Measurements from ENCODE around the gene CYB5RL. TPM values are rescaled to one million over a fixed set of nuclear protein-coding genes. Genes with fewer than 3 reads are reported as not detected.
"Not testable (repeated sequence)": the region's sequence is repeated elsewhere in the genome, so short reads cannot be mapped to it uniquely, and the experiment has no call there.

CYB5RL gene
- total RNA-seq, 1 experiment from 2014 or later, result 6.5 TPM

DNA sequence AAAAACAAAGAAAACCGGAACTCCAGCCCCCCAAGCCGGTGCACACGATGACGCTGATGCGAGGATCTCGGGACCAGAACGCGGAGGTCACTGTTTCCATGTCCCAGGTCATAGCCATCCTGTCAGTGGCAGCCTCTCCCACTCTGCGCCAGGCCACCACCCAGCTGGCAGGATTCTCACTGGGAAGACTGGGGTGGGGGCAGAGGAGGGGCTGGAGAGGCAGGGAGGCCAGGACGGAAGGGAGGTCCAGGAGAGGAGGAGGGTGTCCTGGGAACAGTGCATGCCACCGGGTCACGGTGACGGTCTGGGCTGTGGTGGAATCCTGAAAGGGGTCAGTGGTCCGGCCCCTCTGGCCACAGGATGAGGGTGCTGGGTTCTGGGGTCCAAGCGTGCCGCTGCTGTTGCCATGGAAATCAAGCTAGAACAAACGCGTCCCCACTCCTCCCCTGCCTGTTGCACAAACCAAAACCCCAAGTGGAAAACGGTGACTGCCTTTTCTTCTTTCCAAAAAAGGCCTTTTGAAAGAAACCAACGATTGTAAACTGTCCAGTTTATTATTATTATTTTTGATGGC lies 26.2 kb upstream of the CYB5RL start:
- no peak for DNase-seq (ENCODE audit: low read depth)

DNA sequence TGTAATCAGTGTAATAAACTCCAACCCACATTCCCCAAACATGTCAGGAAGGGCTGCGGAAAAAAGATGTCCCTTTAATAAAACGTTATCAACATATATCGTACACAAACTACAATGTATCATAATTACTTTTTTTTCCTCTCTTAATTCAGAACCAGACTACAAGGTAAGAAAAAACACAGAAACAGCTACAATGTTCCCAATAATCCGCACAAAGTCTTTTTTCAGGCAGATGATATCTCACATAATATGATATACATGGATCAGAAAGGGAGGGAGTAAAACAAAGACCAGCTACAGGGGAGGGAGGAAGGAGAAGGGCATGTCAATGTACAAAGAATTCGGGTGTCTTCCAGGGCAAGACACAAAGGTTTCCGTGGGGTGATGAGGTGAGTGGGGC lies 25.5 kb upstream of the CYB5RL start:
- no peak for DNase-seq (ENCODE audit: low read depth)

DNA sequence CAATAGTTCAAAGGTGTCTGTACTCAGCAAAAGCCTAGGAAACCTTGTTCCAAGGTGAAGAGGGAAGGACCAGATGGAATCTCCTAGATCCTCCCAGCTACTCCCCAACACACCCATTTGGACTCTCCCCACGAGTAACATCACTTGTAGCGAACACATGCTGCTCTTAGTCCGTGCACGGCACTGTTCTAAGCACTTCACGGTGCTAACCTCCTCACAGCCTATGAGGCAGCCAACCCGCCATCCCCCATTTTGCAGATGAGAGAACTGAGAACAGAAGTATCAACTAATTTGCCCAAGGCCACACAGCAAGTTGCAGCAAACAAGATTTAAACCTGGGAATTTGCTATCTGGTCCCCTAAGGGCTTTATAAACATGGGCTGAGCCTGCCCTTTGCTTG lies 24.4 kb upstream of the CYB5RL start:
- DNase-seq (ENCODE audit: low read depth), result no peak

DNA sequence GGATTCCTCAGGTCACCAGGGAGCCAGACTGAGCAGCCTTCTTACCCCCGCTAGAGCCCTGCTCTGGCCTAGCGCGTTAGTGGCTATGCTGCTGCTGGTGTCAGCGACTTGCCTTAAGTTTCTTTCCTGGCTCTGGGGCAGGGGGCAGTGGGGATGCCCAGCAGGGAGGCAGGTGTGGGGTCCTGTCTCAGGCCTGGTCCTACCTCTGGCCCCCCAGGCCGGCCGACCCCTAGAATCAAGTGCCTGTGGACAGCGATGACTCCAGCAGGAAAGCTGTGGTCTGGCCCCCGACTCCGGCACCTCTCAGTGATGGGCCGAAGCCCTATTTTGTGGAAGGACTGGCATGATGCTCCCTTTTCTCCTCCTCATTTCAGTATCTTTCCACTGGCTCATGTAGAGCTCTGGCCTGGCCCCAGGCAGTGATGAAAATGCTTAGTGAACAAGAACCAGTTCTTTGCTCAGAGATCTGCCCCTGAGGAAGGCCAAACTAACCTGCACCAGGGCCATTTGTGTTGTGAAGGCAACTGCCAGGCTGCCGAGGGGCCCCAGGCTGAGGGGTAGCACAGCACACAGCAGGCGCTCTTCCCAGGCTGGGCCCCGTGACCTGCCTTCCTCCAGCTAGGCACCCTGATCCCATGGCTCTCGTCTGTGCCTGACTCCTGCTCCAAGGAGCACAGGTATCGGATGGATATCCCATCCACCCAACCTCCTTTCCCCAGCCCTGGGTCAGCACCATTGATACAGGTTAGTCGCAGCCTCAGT lies 23.8 kb upstream of the CYB5RL start:
- DNase-seq (ENCODE audit: low read depth), result no peak

DNA sequence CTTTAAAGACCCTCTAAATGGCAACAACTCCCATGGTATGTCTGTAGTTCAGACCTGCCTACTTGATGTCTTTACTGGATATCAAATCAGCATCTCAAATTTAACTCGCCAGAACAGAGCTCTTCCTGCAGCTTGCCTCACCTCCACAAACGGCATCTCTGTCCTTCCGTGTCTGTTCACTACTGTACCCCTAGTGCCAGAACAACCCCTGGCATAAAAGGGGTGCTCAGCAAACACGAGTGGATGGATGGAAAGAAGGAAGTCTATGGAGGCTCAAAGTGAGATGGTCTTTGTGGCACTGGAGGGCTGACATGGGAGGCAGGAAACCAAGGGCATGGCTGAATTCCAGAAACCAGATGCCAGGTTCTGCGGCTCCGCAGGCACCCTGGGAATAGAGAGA lies 22.9 kb upstream of the CYB5RL start:
- no peak for DNase-seq (ENCODE audit: low read depth)

DNA sequence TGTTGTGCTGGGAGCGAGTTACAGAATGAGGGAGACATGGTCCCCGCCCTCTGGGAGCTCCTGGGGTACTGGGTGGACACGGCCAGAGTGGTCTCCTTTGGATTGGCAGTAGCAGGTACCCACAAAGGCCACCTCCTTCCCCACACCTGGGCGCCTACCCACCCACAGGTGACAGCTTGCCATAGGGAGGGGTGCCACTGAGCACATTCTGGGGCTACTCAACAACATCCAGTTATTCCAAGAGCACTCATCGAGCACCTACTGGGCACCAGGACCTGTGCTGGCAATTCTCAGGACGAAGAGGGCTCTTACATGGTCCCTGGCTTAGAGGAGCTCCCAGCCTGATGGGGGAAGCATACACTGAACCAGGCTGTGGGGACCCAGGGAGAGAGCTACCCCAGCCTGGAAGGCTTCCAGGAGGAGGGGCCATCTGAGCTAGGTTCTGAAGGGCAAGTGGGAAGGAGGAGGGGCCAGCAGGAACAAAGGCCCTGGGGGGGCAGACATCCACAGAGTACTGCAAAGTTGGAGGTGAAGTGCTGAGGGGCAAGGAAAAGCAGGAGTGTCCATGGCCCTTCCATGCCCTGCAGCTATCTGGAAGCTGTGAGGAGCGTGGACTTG lies 22.1 kb upstream of the CYB5RL start:
- no peak for DNase-seq (ENCODE audit: low read depth)

DNA sequence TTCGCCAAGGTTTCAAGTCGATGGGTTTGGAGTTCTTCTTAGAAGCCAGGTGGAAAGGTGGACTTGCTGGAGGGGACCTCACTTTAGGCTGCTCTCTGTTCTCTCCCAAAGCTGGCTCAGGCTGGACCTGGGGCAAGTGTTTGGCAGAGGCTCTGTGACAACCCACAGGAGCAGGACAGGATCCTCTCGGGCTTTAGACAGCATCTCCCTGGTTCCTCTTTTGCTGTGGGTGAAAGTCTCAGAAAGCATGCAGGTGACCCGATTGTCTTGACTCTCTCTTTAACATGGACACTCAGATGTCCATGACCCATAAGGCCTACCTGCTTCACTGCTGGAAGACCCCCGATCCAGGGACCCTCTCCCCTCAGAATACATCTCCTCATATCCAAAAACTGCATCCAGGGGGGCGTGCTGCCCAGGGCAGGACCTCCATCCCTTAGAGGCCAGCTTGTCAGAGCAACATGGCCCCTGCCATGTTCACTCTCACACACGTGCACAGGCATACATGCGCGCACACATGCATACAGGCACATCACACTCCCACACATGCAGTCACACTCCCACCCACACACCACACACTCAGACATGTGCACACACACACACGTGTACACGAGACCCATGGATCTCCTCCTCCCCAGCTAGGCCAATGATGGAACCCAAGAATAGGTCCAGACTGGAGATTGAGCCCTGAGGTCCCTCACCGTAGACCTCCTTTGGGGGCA lies 21.4 kb upstream of the CYB5RL start:
- no peak for DNase-seq (ENCODE audit: low read depth)

DNA sequence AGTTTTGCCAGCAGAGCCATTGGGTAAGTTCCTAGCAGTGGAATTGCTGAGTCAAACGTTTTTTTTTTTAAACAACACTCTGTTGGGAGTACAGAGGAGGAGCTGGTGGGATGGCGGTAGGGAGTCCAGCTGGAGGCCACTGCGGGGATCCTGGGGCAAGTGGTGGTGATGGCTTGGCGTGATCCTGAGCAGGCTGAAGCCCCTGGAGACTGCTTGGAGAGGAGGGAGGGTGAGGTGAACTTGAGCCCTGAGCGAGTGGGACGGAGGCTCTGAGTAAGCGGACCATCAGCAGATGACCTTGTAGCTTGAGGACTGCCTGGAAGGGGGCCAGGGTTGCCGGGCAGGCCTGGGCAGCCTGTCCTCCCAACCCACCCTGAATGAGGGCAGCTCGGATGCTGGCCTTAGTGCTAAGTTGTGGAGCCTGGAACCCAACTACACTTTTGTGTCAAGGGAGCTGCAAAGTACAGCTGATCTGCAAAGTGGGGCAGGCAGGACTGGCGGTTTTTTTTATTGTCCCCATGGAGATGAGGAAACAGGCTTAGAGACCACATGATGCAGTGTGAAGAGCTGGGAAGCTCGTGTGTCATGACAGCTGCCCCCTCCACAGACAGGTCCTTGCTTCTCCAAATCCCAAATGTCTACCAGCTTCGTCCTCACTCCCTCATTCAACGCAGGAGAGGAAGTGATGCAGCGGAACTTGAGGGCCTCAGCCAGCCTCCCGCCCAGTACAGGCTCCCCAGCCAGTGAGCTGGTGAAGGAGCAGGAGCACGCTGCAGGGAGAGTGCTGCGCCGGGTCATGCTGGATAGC lies 20.4 kb upstream of the CYB5RL start:
- DNase-seq (ENCODE audit: low read depth), result no peak

DNA sequence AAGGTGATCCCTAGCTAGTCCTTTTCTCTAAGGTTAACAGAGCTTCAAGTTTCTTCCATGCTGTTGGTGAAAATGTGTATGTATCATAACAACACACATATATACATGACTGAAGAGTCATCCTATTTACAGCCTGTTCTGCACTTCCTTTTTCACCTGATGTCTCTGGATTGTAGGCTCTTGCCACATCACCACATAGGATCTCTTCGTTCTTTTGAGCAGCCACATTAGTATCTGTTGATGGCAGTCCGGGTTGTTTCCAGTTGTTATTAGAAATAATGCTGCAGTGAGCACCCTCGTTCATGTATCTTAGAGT lies 19.8 kb upstream of the CYB5RL start:
- DNase-seq (ENCODE audit: low read depth), result no peak

DNA sequence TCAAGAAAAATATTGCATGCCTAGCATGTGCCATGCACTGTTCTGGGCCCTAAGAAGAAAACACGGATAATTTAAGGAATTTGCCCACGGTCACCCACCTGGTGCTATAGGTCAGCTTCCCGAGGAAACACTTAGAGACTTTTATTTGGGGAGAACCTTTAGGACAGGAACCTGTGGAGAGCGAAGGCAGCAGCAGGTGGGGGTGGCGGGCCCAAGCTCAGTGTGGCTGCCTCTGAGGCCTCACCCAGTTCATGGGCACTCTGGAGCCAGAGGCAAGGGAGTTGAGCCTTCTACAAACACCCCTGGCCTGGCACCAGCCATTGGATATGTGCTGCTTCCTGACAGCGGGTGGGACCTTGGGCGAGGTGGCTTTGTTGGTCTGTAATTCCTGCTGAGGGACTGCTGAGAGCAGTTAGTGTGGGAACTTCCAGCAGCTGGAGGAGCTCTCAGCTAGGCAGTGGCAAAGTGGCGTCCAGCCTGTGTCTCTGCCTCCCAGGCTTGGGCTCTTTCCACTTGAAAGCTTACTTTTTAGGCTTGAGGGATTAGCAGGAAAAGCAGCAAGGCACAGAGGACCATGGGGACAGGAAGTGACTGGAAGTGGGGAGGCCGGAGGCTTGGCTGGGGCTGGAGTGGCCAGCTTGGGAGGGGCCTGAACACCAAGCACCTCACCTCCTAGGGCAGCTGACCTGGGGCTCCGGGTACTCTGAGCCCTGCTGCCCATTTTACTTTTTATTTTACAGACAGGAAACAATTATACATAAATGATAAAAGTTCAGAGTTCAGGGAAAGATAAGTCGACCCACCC lies 19.3 kb upstream of the CYB5RL start:
- DNase-seq (ENCODE audit: low read depth), result no peak

DNA sequence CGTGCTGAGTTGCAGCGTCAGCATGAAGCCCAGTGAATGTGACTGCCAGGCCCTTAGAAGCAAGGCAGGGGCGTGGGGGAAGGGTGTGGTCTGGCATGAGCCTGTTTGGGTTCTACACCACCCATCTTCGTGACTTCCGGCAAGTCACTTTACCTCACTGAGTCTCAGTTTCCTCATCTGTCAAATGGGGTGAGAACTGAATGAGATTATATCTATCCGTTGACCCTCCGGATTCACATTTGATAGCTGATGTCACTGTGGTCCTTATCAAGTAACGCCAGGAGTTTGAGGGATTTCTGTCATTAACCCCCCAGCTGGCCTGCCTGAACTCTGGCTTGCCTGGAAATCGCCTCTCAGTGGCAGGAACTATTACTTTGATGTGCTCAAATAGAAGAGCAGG lies 15.7 kb upstream of the CYB5RL start:
- no peak for DNase-seq (ENCODE audit: low read depth)

DNA sequence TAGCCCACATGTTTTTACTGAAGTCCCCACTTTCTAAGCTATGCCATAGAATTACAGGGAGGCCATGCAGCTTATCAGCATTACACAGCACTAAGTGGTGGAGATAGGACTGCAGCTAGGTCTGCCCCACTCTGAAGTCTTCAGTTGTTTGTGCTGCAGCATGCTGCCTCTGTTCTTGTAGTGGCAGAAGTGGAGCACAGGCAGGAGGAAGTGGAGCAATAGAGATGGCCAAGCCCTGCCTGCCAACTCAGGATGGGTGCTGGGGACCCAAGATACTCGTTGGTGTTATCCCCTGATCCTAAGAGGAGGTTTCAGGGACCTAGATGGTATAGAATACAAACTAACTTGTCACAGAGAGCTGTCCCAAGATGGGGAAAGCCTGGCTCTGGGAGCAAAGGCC lies 13.0 kb upstream of the CYB5RL start:
- no peak for DNase-seq (ENCODE audit: low read depth)

DNA sequence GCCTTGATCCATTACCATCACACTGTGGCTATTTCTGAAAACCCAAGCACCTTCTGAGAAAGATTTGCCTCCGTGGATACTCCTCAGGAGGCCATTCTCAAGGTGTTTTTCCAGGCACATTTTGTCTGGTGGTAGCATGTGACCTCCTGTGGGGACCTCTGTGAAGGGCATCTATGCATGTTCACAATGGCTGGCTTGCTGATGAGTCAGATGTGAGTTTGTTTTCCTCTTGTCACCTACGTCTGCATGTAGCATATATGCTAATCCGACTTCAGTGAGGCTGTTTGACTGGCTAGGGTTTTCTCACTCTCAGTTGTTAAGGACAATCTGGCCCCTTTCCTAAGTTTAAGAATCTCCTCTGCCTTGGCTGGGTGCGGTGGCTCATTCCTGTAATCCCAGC lies 8.1 kb upstream of the CYB5RL start:
- not testable (repeated sequence) for DNase-seq (ENCODE audit: low read depth)

DNA sequence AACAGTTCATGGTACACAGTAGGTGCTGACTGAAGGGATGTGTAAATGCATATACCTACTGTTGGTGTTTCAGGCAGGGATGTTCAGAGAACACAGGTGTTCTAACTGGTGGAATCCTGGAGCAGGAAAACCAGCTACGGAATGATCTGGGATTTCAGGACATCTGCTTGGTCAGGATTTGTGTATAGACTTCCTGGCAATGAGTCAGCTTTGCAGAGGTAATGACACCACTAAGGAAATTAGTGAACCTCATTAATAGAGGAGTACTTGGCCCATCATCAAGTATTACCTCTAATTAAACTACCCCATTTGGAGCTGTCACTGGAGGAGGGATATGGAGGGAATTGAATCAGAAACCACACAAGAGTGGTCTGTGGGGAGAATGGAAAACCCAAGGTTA lies 7.5 kb upstream of the CYB5RL start:
- DNase-seq (ENCODE audit: low read depth), result no peak

DNA sequence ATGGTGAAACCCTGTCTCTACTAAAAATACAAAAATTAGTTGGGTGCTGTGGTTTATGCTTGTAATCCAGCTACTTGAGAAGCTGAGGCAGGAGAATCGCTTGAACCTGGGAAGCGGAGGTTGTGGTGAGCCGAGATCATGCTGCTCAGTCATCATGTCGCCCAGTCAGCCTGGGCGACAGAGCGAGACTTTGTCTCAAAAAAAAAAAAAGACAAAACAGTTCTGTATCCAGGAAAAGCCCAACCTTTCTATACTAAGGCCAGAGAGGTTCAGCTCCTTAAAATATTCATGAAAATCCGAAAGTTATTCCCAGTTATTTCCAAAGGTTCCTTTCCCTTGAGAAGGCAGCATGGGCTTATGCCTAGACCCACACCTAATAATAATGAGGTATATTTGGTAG lies 4.4 kb upstream of the CYB5RL start:
- DNase-seq (ENCODE audit: low read depth), result no peak

DNA sequence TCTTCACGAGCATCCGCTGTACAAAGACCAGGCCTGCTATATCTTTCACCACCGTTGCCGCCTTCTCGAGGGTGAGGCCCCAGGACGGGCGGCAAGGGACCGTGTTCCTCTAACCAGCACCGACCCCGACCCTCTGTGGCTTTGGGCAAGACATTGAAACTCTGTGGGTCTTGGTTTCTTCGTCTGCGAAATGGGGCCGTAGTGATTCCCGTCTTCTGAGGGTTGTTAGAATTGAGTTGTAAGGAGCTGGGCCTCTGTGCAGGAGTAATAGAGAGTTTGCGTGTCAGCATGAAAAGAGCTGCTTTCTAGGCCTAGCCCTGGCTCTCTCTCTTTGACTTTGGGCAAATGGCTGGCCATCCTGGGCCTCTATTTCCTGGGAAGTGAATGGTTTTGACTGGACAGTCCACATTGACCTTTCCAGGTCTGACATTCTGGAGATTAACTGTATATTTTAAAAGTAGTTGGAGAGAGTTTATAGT lies 728 bp upstream of the CYB5RL start:
- no peak for DNase-seq (ENCODE audit: low read depth)

DNA sequence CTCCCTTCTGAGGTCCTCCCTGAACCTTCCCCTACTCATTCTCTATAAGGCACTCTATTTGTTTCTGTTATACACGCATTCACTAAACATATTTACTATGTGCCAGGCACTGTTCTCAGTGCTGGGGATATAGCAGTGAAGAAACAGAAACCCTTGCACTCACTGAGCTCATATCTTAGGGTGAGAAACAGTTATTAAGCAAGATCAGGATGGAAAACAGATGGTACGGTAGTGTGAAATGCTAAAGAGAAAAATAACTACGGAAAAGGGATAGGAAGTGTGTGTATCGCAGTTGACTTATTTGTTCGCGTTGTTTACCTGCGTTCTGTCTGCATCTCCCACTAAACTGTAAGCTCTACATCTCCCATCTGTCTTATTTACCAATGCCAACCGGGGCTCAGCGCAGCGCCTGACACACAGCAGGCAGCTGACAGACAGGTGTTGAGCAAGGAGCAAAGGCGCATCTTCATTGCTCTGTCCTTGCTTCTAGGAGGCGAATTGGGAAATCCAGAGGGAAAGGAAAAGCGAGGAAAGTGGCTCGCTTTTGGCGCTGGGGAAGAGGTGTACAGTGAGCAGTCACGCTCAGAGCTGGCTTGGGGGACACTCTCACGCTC lies 572 bp downstream of the CYB5RL start:
- no peak for DNase-seq (ENCODE audit: low read depth)

DNA sequence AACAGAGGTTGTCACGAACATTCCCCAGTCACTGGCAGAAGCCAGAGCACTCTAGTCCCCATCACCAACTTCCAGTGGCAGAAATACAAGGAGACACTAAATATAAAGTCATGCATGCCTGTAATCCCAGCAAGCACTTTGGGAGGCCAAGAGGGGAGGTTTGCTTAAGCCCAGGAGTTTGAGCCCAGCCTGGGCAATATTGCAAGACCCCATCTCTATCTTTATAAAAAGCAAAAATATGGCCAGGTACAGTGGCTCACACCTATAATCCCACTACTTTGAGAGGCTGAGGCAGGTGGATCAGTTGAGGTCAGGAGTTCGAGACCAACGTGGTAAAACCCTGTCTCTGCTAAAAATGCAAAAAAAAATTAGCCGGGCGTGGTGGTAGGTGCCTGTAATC lies 6.4 kb downstream of the CYB5RL start:
- no peak for DNase-seq (ENCODE audit: low read depth)

DNA sequence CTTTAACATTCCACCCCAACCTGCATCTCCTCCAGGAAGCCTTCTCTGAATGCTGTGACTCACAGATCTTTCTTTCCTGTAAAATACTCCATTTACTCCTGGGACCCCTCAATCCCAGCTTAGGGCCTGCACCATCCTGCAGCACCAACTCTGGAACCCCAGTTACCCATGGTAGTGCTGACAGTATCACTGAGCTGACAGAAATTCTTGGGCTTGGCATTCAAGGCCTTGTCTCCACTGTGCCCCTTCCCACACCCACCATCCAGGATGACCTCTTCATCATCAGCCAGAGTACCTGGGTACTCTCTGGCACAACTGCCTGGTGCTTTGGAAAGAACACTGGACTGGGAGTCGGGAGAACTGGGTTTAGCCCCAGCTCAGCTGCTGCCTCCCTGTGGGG lies 8.3 kb downstream of the CYB5RL start:
- DNase-seq (ENCODE audit: low read depth), result no peak

DNA sequence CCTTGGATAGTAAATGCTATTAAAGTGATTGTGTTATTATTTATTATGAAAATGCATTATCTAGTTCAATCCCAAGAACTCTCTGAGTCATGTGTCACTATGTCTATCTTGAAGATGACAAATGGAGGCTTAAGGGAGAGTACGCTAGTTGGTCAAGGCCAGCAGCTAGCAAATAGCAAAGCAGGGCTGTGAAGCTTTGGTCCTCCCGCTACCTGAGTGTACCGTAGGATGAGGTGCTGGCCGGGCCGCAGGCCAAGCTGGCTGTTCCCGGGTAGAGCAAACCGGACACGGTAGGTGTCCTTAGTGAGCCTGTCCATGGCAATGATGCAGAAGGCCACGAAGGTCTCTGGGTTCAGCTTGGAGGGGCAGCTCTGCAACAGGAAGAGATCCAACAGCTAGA lies 9.3 kb downstream of the CYB5RL start:
- DNase-seq (ENCODE audit: low read depth), result no peak

DNA sequence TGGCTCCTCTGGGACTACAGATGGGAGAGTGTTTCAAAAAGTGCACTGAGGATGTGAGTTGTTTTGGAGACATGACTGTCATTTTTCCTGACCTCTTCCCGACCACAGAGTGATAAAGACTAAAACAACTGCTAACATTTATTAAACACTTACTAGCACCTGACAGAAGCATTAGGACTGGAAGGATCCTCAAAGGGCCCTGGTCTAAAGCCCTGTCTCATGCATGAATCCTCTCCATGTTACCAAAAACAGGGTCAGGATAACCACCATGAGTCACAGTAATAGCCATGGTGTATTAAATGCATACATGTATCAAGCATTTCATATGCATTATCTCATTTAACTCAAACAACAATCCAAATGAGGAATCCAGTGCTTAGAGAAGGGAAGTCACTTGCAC lies 11.5 kb downstream of the CYB5RL start:
- DNase-seq (ENCODE audit: low read depth), result no peak

Data from M059J (cell line).